ENCODE data around the gene EMID1.

The EMID1 gene

GRCh38 chr22:29257751-29258181 is 52.1 kb downstream of the EMID1 start:
- no peak overlapping the region for H3K4me3 ChIP-seq (ENCODE audit: low read length)
- TF ChIP-seq, protein P1, sequence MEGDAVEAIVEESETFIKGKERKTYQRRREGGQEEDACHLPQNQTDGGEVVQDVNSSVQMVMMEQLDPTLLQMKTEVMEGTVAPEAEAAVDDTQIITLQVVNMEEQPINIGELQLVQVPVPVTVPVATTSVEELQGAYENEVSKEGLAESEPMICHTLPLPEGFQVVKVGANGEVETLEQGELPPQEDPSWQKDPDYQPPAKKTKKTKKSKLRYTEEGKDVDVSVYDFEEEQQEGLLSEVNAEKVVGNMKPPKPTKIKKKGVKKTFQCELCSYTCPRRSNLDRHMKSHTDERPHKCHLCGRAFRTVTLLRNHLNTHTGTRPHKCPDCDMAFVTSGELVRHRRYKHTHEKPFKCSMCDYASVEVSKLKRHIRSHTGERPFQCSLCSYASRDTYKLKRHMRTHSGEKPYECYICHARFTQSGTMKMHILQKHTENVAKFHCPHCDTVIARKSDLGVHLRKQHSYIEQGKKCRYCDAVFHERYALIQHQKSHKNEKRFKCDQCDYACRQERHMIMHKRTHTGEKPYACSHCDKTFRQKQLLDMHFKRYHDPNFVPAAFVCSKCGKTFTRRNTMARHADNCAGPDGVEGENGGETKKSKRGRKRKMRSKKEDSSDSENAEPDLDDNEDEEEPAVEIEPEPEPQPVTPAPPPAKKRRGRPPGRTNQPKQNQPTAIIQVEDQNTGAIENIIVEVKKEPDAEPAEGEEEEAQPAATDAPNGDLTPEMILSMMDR (conservative IDR thresholded peaks at IDR 0.05; ENCODE audit: low read length): no peak
- DNase-seq (ENCODE audit: low read depth): no peak

- TF ChIP-seq, protein P1 (conservative IDR thresholded peaks at IDR 0.05; ENCODE audit: low read length): no peak
- no peak overlapping the region for H3K4me3 ChIP-seq (ENCODE audit: low read length)
- no peak for DNase-seq (ENCODE audit: low read depth)
Measured at GRCh38 chr22:29258407-29259252, 52.9 kb downstream of the EMID1 start.

DNA sequence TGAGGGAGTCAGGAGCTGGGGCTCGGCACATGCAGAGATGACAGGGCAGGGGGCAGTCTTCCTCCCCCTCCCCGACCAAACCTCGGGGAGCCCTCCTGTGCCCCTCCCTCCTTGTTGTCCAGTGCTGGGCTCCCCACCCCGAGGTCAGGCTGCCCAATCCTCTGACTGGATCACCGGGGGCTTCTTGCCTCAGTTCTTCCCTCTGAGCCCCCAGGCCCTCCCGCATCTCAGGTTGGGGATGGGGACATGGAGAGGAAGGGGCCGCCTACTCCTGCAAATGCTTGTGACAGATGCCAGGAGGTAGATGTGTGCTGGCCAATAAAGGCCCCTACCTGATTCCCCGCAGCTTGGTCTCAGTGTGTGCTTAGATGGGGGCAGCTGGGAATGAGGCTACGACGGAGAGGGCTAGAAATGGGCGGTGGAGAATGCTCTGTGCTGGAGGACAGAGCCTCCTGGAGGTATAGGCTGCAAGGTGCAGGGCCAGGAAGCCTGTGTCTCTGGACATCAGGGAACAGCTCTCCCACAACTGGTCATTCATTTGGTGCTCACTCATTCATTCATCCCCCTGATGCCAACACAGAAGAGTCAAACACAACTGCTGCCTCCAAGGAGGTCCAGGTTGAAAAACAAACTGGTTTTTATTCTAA is 53.7 kb downstream of the EMID1 start:
- no peak for DNase-seq (ENCODE audit: low read depth)
- TF ChIP-seq, protein P1 (conservative IDR thresholded peaks at IDR 0.05; ENCODE audit: low read length): no peak
- no peak overlapping the region for H3K4me3 ChIP-seq (ENCODE audit: low read length)

DNA sequence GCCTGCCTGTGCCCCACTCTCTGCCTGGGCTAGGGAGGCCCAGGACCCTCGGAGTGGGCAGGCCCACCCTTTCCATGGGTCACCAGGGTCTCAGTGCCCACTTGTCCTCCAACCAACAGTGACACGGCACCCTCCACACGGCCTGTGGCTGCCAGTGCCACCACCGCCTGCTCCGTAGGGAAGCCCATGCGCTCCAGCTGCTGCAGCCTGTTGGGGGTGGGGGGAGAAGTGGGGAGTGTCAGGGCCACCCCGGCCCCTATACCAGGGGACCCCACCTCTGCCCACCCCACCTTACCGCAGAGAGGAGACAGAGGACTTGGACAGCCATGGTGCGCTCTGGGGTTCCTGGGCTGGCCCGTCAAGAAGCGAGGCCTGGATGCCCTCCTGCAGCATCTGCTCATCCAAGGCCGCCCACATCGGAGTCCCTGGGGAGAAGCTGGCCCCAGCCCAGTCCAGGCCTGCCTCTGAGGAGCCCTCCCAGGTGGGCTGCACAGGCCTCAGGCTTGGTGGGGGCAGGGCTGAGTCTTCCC is 54.4 kb downstream of the EMID1 start:
- DNase-seq (ENCODE audit: low read depth): no peak
- TF ChIP-seq, protein P1 (conservative IDR thresholded peaks at IDR 0.05; ENCODE audit: low read length): no peak
- H3K4me3 ChIP-seq (ENCODE audit: low read length): no peak overlapping the region

DNA sequence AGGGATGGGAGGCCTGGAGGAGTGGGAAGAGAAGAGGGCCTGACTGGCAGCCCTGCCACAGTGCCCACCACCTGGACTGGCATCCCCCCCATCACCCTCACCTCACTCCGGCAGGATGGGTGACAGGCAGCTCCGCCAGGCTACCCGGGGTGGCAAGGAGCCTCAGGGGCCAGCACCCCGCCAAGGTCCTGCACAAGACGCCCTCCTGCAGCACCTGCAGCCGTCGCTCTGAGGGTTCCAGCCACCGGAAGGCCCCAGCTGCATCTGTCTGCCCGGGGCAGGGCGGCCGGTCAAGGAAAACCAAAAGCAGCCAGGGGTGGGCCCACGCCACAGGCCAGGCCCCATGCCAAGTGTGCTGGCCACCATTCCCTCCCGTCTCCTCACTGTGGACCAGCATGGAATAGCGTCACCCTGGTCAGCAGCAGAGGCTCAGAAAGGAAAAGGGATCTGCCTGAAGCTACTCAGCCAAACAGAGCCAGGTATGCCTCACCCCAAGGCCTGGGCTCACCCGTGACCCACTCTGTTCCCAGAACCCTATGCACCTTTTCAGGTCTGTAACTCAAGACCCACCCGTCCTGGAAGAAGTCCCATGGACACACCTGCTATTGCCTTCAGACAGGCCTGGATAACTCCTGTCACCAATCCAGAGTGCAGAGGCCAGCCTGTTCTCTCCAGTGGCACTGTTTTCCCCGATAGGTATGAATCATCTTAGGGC is 55.1 kb downstream of the EMID1 start:
- no peak overlapping the region for H3K4me3 ChIP-seq (ENCODE audit: low read length)
- no peak for DNase-seq (ENCODE audit: low read depth)
- TF ChIP-seq, protein P1 (conservative IDR thresholded peaks at IDR 0.05; ENCODE audit: low read length): no peak

- no peak overlapping the region for H3K4me3 ChIP-seq (ENCODE audit: low read length)
- TF ChIP-seq, protein P1 (conservative IDR thresholded peaks at IDR 0.05; ENCODE audit: low read length): no peak
- no peak for DNase-seq (ENCODE audit: low read depth)
Measured at GRCh38 chr22:29263791-29264276, 58.1 kb downstream of the EMID1 start.

All from AG10803 (cell line).